D721Med (cell line): ENCODE measurements around the gene PPP1R3C.

Source experiments
- DNase-seq: peaks from one replicate; pipeline ENCODE4 v3.0.0; 2011; ENCODE audit warnings: low spot score; ENCODE audit not compliant: insufficient read length
- FAIRE-seq: peaks from 2 replicates; lab custom pipeline; 2011; peaks lifted over from hg19 to GRCh38; lab: Jason Lieb, UNC
- TF ChIP-seq, protein P1 (sequence below): IDR thresholded peaks from 2 replicates; pipeline ENCODE4 v1.5.1; 2012; ENCODE audit warnings: mild to moderate bottlenecking, control low read depth; ENCODE audit not compliant: insufficient read depth; ENCODE audit errors: missing control alignments

PPP1R3C gene

DNA sequence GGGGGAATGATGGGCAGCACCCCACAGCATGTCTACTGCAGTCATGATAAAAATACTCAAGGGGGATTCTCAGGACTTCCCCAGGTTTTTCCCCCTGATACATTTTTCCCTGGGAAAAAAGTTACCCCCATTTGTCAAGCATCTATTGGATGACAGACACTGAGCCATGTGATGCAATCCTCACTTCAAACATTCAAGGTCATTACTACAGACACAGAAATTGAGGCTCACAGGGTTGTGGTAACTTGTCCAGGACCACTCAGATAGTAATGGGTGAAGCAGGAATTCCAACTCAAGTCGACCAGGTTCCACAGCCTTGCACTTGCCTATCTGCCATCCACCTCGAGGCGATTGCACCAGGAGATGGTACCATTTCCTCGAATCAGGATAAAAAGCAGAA is 31.7 kb downstream of the PPP1R3C start:
- TF ChIP-seq, protein P1, sequence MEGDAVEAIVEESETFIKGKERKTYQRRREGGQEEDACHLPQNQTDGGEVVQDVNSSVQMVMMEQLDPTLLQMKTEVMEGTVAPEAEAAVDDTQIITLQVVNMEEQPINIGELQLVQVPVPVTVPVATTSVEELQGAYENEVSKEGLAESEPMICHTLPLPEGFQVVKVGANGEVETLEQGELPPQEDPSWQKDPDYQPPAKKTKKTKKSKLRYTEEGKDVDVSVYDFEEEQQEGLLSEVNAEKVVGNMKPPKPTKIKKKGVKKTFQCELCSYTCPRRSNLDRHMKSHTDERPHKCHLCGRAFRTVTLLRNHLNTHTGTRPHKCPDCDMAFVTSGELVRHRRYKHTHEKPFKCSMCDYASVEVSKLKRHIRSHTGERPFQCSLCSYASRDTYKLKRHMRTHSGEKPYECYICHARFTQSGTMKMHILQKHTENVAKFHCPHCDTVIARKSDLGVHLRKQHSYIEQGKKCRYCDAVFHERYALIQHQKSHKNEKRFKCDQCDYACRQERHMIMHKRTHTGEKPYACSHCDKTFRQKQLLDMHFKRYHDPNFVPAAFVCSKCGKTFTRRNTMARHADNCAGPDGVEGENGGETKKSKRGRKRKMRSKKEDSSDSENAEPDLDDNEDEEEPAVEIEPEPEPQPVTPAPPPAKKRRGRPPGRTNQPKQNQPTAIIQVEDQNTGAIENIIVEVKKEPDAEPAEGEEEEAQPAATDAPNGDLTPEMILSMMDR, result no peak
- no peak for FAIRE-seq
- no peak for DNase-seq

DNA sequence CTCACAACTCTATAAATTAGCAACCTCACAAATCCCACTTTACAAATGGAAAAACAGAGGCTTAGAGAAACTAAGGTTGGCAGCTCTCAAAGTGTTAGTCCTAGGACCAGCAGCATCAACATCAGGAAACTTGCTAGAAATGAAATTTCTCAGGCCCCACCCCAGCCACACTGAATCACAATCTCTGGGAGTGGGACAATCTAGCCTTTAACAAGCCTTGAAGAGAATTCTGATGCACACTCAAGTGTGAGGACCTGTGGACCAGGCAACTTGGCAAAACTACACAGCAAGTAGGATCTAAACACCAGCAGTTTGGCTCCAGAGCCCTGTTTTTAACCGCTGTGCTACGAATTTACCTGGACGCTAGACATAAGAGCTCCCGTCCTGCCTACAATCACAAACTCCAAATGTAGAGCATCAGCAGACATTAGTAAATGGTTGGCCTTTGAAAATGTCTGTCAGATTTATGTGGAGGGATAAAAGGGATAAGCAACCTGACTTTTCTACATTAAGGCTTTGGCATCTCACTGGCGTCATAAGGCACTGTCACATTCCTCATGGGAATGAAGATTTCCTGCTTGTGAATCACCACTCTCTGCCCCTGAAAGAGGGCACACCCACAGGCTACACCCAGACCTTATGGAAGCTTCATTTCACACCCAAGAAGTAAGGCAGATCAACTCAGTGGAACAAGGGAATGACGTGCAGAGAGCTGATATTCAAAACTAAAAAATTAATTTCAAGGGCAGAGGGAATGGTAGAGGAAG is 34.5 kb downstream of the PPP1R3C start:
- no peak for FAIRE-seq
- TF ChIP-seq, protein P1, result no peak
- no peak for DNase-seq

DNA sequence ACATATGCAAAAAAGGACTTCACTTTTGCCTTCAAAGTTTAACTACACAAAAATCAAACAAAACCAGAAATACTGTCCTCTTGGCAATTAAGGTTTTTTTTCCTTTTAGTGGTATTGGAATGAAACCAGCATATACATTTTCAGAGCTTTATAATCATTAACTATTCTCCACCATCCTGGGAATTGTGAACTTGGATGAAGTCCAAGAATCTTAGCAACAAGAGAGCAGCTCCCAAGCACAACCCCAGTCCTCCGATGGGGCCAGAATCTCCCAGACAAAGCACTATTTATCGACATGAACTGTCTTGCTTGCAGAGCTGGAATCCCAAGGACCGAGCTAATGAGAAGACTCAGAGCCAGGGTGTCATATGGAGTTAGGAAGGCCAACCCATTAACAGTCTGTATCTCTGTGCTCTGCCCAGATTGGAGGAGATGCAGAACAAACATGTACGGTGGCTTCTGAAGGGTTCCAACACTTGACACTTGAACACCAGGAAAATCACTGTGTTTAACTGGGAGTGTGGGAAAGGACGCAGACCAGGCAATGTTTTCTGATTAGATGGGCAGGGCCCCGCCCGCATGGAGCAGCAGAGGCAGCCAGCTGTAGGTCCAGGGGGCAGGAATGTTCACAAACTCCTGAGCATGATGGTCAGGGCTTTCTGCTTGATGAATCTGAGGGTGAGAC is 35.5 kb downstream of the PPP1R3C start:
- DNase-seq (no peak), FAIRE-seq (no peak)
- TF ChIP-seq, protein P1, result no peak

DNA sequence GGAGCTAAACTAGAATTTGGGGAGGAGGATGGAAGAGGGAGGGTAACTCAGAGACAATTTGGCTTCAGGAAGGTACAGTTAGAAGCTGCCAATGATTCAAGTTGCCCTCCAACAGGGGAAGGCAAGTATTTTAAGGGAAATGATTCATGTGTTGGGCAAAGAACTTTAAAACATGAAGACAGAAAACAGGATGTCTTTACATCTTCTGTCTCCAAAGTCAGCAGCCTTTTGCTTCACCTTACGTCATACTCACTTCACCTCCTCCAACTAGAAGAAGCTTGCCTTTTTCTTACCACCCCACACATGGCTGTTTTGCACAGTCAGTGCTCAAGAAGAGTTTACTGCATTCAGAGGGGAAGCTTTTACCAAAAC is 36.1 kb downstream of the PPP1R3C start:
- FAIRE-seq (no peak), DNase-seq (no peak)
- TF ChIP-seq, protein P1, result no peak

DNA sequence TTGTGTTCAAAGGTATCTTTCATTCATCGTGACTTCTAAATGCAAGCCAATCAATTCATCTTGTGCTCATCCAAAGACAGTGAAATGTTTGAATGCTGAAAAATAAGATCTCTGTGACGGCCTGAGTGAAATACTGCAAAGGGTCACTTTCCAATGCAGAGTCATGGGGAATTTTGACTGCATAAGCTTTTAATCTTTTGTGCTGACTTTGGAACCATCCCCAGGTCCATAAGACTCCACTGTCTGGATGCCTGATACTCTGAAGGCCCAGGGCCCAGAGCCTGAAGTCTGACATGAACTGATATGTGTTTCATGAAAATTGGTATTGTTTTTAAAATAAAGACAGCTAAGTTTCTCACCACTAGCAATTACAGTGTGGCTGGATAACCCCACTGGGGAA is 39.0 kb downstream of the PPP1R3C start:
- DNase-seq (no peak), FAIRE-seq (no peak)
- TF ChIP-seq, protein P1, result no peak

DNA sequence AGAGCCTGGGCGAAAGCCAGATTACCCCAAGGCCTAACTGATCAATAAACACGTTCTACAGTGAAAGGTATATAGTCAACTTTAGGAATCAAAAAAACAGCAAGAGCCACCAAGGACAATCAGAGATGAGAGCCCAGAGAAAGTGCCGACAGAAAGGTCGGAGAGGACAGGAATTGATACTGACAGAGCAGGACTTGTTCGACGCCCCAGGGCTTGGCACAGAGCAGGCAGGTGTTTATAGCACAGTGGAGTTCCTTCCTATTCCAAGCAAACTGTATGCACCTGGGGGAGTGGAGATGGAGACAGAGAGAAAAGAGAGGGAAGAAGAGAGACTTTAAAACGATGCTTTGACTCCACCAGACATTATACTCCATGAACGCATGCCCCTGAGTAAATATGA is 39.5 kb downstream of the PPP1R3C start:
- DNase-seq, result no peak
- TF ChIP-seq, protein P1, result no peak
- FAIRE-seq, result no peak
